ENCODE data around the gene GRIN2B. TPM values are rescaled to one million over a fixed set of nuclear protein-coding genes. Genes with fewer than 3 reads are reported as not detected.

GRIN2B gene
- total RNA-seq, 1 donor: not detected

- H3K27ac ChIP-seq (ENCODE audit: low read depth, low read length): no peak overlapping the region
- no peak overlapping the region for H3K4me2 ChIP-seq (ENCODE audit: insufficient read depth, low read length)
- no peaks in the 10 kb centered on the region for H3K79me2 ChIP-seq (ENCODE audit: insufficient read depth, low read length)
- peaks cover 2% of the 10 kb centered on the region for H3K9me3 ChIP-seq (ENCODE audit: low read depth, low read length)
- no peak overlapping the region for H3K4me3 ChIP-seq (ENCODE audit: insufficient read depth, low read length)
- no peaks in the 10 kb centered on the region for H3K4me1 ChIP-seq (ENCODE audit: insufficient read depth, low read length)
- H3K36me3 ChIP-seq (ENCODE audit: insufficient read depth, low read length): no peaks in the 10 kb centered on the region
- no peak for DNase-seq (ENCODE audit: insufficient read length, low spot score, missing footprints)
- no peak for TF ChIP-seq CTCF (IDR thresholded peaks at IDR 0.05; ENCODE audit: extremely low read depth, low read depth, low read length)
- H2AFZ ChIP-seq (ENCODE audit: low read length): no peak overlapping the region
- H4K20me1 ChIP-seq (ENCODE audit: insufficient read depth, low read length): no peaks in the 10 kb centered on the region
- H3K27me3 ChIP-seq (ENCODE audit: insufficient read depth, low read length): no peaks in the 10 kb centered on the region
Observed at GRCh38 chr12:13952096-13952495, 29.3 kb downstream of the GRIN2B start.

- Histone ChIP-seq H3K4me2 (ENCODE audit: insufficient read depth, low read length) (no peak overlapping the region), H3K27ac (ENCODE audit: low read depth, low read length) (no peak overlapping the region)
- no peak for DNase-seq (ENCODE audit: insufficient read length, low spot score, missing footprints)
Observed at GRCh38 chr12:13950502-13950901, 30.9 kb downstream of the GRIN2B start.

GRCh38 chr12:13948621-13949020 is 32.8 kb downstream of the GRIN2B start:
- Histone ChIP-seq H3K9me3 (ENCODE audit: low read depth, low read length) (no peaks in the 10 kb centered on the region), H2AFZ (ENCODE audit: low read length) (no peak overlapping the region), H3K27me3 (ENCODE audit: insufficient read depth, low read length) (no peaks in the 10 kb centered on the region), H3K4me3 (ENCODE audit: insufficient read depth, low read length) (no peak overlapping the region), H3K4me1 (ENCODE audit: insufficient read depth, low read length) (no peaks in the 10 kb centered on the region), H3K79me2 (ENCODE audit: insufficient read depth, low read length) (no peaks in the 10 kb centered on the region), H3K36me3 (ENCODE audit: insufficient read depth, low read length) (no peaks in the 10 kb centered on the region), H4K20me1 (ENCODE audit: insufficient read depth, low read length) (no peaks in the 10 kb centered on the region), H3K4me2 (ENCODE audit: insufficient read depth, low read length) (no peak overlapping the region), H3K27ac (ENCODE audit: low read depth, low read length) (no peak overlapping the region)
- DNase-seq (ENCODE audit: insufficient read length, low spot score, missing footprints): no peak
- TF ChIP-seq CTCF (IDR thresholded peaks at IDR 0.05; ENCODE audit: extremely low read depth, low read depth, low read length): no peak

More at GRCh38 chr12:13950502-13950901, 30.9 kb downstream of the GRIN2B start:
- no peak overlapping the region for H2AFZ ChIP-seq (ENCODE audit: low read length)
- H3K27me3 ChIP-seq (ENCODE audit: insufficient read depth, low read length): no peaks in the 10 kb centered on the region
- TF ChIP-seq CTCF (IDR thresholded peaks at IDR 0.05; ENCODE audit: extremely low read depth, low read depth, low read length): no peak
- H4K20me1 ChIP-seq (ENCODE audit: insufficient read depth, low read length): no peaks in the 10 kb centered on the region
- H3K36me3 ChIP-seq (ENCODE audit: insufficient read depth, low read length): no peaks in the 10 kb centered on the region
- H3K4me3 ChIP-seq (ENCODE audit: insufficient read depth, low read length): no peak overlapping the region
- H3K4me1 ChIP-seq (ENCODE audit: insufficient read depth, low read length): no peaks in the 10 kb centered on the region
- no peaks in the 10 kb centered on the region for H3K9me3 ChIP-seq (ENCODE audit: low read depth, low read length)
- H3K79me2 ChIP-seq (ENCODE audit: insufficient read depth, low read length): no peaks in the 10 kb centered on the region

GRCh38 chr12:13947276-13947946 is 34.0 kb downstream of the GRIN2B start:
- no peak for DNase-seq (ENCODE audit: insufficient read length, low spot score, missing footprints)
- TF ChIP-seq CTCF (IDR thresholded peaks at IDR 0.05; ENCODE audit: extremely low read depth, low read depth, low read length): no peak
- no peaks in the 10 kb centered on the region for H3K27me3 ChIP-seq (ENCODE audit: insufficient read depth, low read length)

More at GRCh38 chr12:13947276-13947946, 34.0 kb downstream of the GRIN2B start:
- Histone ChIP-seq H3K9me3 (ENCODE audit: low read depth, low read length) (no peaks in the 10 kb centered on the region), H3K36me3 (ENCODE audit: insufficient read depth, low read length) (no peaks in the 10 kb centered on the region), H2AFZ (ENCODE audit: low read length) (no peak overlapping the region), H3K4me1 (ENCODE audit: insufficient read depth, low read length) (no peaks in the 10 kb centered on the region), H3K27ac (ENCODE audit: low read depth, low read length) (no peak overlapping the region), H3K79me2 (ENCODE audit: insufficient read depth, low read length) (no peaks in the 10 kb centered on the region), H4K20me1 (ENCODE audit: insufficient read depth, low read length) (no peaks in the 10 kb centered on the region), H3K4me3 (ENCODE audit: insufficient read depth, low read length) (no peak overlapping the region), H3K4me2 (ENCODE audit: insufficient read depth, low read length) (no peak overlapping the region)
